Measurements from ENCODE around the gene ZMIZ1. TPM values are rescaled to one million over a fixed set of nuclear protein-coding genes. Genes with fewer than 3 reads are reported as not detected.

ZMIZ1 gene
- polyA plus RNA-seq, 1 experiment: 7.6 TPM

DNA sequence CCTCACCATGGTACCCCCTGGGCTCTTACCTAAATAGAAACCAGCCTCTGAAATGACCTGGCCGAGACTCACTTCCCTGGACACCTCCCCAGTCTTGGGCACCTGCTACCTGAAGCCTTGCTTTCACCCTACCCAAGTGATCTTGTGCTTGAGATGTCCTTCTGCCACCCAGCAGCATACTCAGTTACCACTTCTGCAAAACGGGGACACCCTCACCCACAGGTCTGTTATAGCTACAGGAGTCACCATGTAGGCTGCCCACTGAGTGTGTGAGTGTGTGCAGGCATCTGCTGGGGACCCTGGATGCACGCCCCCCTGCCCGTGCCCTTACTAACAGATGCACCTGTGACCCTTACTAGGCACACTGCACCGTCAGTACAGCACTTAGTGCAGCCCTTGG is 183.7 kb downstream of the ZMIZ1 start:
- H3K27me3 ChIP-seq (ENCODE audit: control insufficient read depth, insufficient read depth, low read length): no peaks in the 10 kb centered on the region
- DNase-seq (ENCODE audit: low read depth, low spot score): no peak
- TF ChIP-seq, protein P1, sequence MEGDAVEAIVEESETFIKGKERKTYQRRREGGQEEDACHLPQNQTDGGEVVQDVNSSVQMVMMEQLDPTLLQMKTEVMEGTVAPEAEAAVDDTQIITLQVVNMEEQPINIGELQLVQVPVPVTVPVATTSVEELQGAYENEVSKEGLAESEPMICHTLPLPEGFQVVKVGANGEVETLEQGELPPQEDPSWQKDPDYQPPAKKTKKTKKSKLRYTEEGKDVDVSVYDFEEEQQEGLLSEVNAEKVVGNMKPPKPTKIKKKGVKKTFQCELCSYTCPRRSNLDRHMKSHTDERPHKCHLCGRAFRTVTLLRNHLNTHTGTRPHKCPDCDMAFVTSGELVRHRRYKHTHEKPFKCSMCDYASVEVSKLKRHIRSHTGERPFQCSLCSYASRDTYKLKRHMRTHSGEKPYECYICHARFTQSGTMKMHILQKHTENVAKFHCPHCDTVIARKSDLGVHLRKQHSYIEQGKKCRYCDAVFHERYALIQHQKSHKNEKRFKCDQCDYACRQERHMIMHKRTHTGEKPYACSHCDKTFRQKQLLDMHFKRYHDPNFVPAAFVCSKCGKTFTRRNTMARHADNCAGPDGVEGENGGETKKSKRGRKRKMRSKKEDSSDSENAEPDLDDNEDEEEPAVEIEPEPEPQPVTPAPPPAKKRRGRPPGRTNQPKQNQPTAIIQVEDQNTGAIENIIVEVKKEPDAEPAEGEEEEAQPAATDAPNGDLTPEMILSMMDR (IDR thresholded peaks at IDR 0.05; ENCODE audit: low read depth, low read length): no peak
- H3K27ac ChIP-seq (ENCODE audit: low read depth, low read length): no peak overlapping the region
- H3K4me3 ChIP-seq (ENCODE audit: low read depth, low read length): no peak overlapping the region
- ChIA-PET CTCF (no interaction called here), POLR2A (no interaction called here)
- no peaks in the 10 kb centered on the region for H3K9me3 ChIP-seq (ENCODE audit: control insufficient read depth, insufficient read depth, low read length)

DNA sequence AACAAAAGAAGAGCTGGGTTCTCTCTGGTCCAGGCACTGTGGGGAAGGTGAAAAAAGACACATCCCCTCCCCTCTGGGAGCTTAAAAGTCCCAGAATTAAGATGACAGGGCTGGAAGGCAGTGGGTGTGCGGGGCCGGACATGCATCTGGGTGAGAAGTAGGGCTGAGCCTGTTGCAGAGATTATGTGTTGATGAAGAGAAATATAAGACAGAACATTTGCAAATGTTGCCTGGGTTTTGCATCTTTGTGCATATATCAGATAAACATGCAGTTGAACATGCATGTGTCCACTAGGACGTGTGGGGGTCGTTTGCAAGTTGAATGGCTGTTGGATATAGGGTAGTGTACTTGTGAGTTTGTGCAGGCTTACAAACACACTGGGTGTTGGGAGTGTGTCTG is 184.2 kb downstream of the ZMIZ1 start:
- TF ChIP-seq, protein P1 (IDR thresholded peaks at IDR 0.05; ENCODE audit: low read depth, low read length): no peak
- Histone ChIP-seq H3K9me3 (ENCODE audit: control insufficient read depth, insufficient read depth, low read length) (no peaks in the 10 kb centered on the region), H3K4me3 (ENCODE audit: low read depth, low read length) (no peak overlapping the region), H3K27me3 (ENCODE audit: control insufficient read depth, insufficient read depth, low read length) (no peaks in the 10 kb centered on the region), H3K27ac (ENCODE audit: low read depth, low read length) (no peak overlapping the region)
- ChIA-PET CTCF (no interaction called here), POLR2A (no interaction called here)
- no peak for DNase-seq (ENCODE audit: low read depth, low spot score)

DNA sequence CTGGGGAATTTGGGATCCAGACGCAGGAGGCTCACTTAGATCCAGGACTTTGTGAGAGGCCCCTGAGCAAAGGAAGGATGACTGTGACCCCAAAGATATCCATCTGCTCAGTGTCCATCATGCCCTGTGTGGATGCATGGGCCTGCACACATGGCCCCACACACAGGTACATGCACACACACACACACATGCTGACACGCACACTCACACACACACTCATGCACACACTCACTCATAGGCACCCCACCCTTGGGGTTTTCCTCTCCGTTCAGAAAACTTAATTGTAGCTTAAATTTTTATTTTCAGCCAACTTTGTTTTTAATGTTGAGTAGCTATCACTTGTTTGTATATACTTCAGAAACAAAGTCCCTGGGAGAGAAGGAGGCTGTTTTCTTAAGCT is 184.9 kb downstream of the ZMIZ1 start:
- no peak overlapping the region for H3K27ac ChIP-seq (ENCODE audit: low read depth, low read length)
- POLR2A ChIA-PET: no interaction called here
- no peaks in the 10 kb centered on the region for H3K27me3 ChIP-seq (ENCODE audit: control insufficient read depth, insufficient read depth, low read length)
- CTCF ChIA-PET: no interaction called here
- no peaks in the 10 kb centered on the region for H3K9me3 ChIP-seq (ENCODE audit: control insufficient read depth, insufficient read depth, low read length)
- H3K4me3 ChIP-seq (ENCODE audit: low read depth, low read length): no peak overlapping the region
- TF ChIP-seq, protein P1 (IDR thresholded peaks at IDR 0.05; ENCODE audit: low read depth, low read length): no peak
- no peak for DNase-seq (ENCODE audit: low read depth, low spot score)

DNA sequence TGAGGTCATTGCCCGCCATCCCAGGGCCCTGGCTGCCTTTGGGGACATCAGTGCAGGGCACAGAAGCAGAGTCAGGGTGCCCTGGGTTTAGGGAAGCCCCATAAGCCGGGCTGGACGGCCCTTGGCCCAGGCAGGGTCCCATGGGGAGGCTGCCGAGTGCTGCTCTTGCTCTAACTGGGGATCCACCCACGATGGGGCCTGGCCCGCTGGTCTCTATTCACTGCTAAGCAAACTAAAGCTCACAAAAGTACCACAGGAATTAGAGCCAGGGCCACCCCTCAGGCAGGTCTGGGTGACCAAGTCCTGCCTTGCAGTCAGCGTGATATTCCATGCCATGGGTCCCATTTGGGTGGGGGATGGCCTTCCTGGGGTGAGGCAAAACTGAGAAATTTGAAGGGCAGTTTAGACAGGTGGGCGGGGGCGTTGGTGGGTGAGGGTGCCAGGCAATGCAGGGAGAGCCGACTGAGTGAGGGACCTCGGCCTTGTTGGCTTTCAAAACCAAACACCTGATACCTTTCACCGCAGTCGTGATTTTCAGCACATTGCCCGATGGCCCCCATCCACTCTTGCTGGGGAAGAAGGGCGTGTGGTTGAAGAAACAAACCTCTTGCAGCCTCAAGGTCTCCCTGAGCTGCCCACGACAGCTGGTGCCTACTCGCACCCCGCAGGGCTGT is 185.7 kb downstream of the ZMIZ1 start:
- ChIA-PET POLR2A (no interaction called here), CTCF (interaction anchor here (0.6 to 0.8 kb wide), 2 partner anchors 39 to 1207 kb away, joined by 3 read pairs; no protein-coding TSS in a partner anchor)
- H3K9me3 ChIP-seq (ENCODE audit: control insufficient read depth, insufficient read depth, low read length): no peaks in the 10 kb centered on the region
- H3K4me3 ChIP-seq (ENCODE audit: low read depth, low read length): no peak overlapping the region
- DNase-seq (ENCODE audit: low read depth, low spot score): no peak
- no peaks in the 10 kb centered on the region for H3K27me3 ChIP-seq (ENCODE audit: control insufficient read depth, insufficient read depth, low read length)
- no peak overlapping the region for H3K27ac ChIP-seq (ENCODE audit: low read depth, low read length)
- TF ChIP-seq, protein P1 (IDR thresholded peaks at IDR 0.05; ENCODE audit: low read depth, low read length): no peak

DNA sequence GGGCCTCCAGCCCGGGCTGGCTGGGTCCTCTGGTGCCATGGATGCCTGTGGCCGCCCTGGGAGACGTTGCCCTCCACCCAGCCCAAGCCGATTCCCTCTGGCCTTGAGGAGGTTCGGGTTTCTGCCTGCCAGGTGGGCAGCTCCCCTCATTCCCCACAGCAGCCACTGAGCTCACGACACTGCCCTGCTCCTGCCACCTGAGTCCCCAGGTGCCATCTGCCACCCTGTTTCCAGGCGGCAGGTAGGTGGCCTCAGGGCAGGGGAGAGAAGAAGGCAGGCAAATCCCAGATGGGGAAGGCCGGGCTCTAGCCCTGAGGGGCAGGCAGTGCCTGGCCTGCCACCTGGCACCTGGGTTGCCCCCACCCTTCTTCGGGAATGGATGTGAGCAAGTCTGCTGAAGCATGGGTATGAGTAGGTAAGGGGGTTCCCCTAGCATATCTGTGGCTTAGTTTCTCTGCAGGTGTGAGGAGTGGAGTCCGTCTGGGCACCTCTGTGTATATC is 186.3 kb downstream of the ZMIZ1 start:
- no peaks in the 10 kb centered on the region for H3K27me3 ChIP-seq (ENCODE audit: control insufficient read depth, insufficient read depth, low read length)
- DNase-seq (ENCODE audit: low read depth, low spot score): no peak
- H3K27ac ChIP-seq (ENCODE audit: low read depth, low read length): no peak overlapping the region
- no peaks in the 10 kb centered on the region for H3K9me3 ChIP-seq (ENCODE audit: control insufficient read depth, insufficient read depth, low read length)
- CTCF ChIA-PET: interaction anchor here (0.6 to 0.8 kb wide), 2 partner anchors 38 to 1208 kb away, joined by 3 read pairs; no protein-coding TSS in a partner anchor
- TF ChIP-seq, protein P1 (IDR thresholded peaks at IDR 0.05; ENCODE audit: low read depth, low read length): no peak
- H3K4me3 ChIP-seq (ENCODE audit: low read depth, low read length): no peak overlapping the region
- POLR2A ChIA-PET: no interaction called here
